Measurements from ENCODE around the gene AKT2. TPM values are rescaled to one million over a fixed set of nuclear protein-coding genes. Genes with fewer than 3 reads are reported as not detected.

AKT2 gene
- total RNA-seq, 1 experiment from 2014 or later = 141 TPM

DNA sequence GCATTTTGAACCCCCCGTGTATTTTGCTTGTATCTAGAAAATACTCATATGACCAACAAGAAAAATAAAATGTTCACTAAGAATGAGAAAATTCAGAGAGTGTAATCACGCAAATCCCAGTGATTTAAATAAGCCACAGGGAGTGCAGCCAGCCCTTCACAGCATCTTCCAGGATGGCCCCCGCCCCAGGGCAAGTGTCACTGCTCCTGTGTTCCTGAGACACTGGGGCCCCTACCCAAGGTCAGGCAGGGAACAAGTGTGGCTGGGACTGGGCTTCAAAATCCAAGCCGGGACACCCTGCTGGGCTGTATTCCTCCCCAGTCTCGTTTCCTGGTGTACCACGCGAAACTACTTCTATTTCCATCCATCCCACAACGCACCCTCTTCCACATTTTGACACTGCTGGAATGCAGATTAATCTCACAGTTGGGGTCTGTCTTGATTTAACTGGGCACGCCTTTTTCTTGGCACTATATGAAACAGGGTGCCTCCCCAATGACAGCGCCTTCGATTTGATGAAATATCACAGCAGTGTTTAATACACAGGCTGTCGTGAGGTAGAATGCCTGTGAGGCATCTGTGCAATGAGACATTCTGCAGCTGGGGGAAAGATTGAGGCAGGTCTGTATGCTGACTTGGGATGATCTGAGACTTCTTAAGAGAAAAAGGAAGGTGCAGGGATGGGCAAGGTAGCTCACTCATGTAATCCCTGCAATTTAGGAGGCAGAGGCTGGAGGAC lies 40.4 kb downstream of the AKT2 start:
- CTCF ChIA-PET = no interaction called here
- BruUV-seq (replicated peaks) = no TSS peak
- H3K9me2 ChIP-seq (ENCODE audit: insufficient read depth) = no peaks in the 10 kb centered on the region
- H3K36me3 ChIP-seq (ENCODE audit: control insufficient read depth in 1 of 2, insufficient read depth in 2 of 2, low read length in 2 of 2) = peaks cover 0 to 7% of the 10 kb centered on the region in 2 experiments; a peak in 2 of 4 replicates
- H4K20me1 ChIP-seq (ENCODE audit: insufficient read depth) = no peaks in the 10 kb centered on the region
- no peak overlapping the region for H3K27ac ChIP-seq (ENCODE audit: low read depth, low read length)
- RAD21 ChIA-PET (ENCODE audit: low non-redundant PET in 1 of 2, low total read pairs in 2 of 2, uncharacterized antibody in 2 of 2, unreplicated experiment in 2 of 2) = no interaction called here
- no peak overlapping the region for H2AFZ ChIP-seq (ENCODE audit: low read depth, low read length, poor library complexity, severe bottlenecking)
- H3K4me3 ChIP-seq (replicated peaks in 1 of 2; ENCODE audit: low read depth in 1 of 2, low read length in 2 of 2) = no peak overlapping the region
- no peaks in the 10 kb centered on the region for H3K9me3 ChIP-seq (ENCODE audit: control insufficient read depth in 1 of 2, insufficient read depth in 1 of 2, low read depth in 1 of 2, low read length in 2 of 2)
- H3K79me2 ChIP-seq (ENCODE audit: insufficient read depth, low read length) = peaks cover 16% of the 10 kb centered on the region; the same call in 1 of the 2 replicates
- H3K4me2 ChIP-seq (ENCODE audit: low read length) = no peak overlapping the region
- intact Hi-C loops (cut with micrococcal nuclease) = no loop called here
- DNase-seq (ENCODE audit: low read depth, low spot score) (no peak), ATAC-seq (no peak)
- POLR2A ChIA-PET = no interaction called here
- H3K4me1 ChIP-seq (ENCODE audit: control insufficient read depth in 1 of 2, insufficient read depth in 2 of 2, low read length in 2 of 2) = no peaks in the 10 kb centered on the region
- H3K27me3 ChIP-seq (ENCODE audit: insufficient read depth, low read length) = no peaks in the 10 kb centered on the region
- no peak overlapping the region for H3K9ac ChIP-seq (ENCODE audit: low read length)
- TF ChIP-seq SIN3A (IDR thresholded peaks at IDR 0.05; ENCODE audit: low read depth) (no peak), ZFX (IDR thresholded peaks at IDR 0.05) (no peak), CTCF (IDR thresholded peaks at IDR 0.05 in 2 of 3, conservative IDR thresholded peaks at IDR 0.05 in 1 of 3; ENCODE audit: borderline replicate concordance in 1 of 3, insufficient read depth in 1 of 3, low read depth in 2 of 3, low read length in 2 of 3) (no peak), RAD21 (IDR thresholded peaks at IDR 0.05; ENCODE audit: low read depth) (no peak), SRF (IDR thresholded peaks at IDR 0.05; ENCODE audit: low read depth) (no peak), EZH2 (IDR thresholded peaks at IDR 0.05) (no peak), POLR2A (IDR thresholded peaks at IDR 0.05; ENCODE audit: borderline replicate concordance, extremely low read depth, insufficient read depth, insufficient read length) (no peak)
- TF ChIP-seq, protein P1, sequence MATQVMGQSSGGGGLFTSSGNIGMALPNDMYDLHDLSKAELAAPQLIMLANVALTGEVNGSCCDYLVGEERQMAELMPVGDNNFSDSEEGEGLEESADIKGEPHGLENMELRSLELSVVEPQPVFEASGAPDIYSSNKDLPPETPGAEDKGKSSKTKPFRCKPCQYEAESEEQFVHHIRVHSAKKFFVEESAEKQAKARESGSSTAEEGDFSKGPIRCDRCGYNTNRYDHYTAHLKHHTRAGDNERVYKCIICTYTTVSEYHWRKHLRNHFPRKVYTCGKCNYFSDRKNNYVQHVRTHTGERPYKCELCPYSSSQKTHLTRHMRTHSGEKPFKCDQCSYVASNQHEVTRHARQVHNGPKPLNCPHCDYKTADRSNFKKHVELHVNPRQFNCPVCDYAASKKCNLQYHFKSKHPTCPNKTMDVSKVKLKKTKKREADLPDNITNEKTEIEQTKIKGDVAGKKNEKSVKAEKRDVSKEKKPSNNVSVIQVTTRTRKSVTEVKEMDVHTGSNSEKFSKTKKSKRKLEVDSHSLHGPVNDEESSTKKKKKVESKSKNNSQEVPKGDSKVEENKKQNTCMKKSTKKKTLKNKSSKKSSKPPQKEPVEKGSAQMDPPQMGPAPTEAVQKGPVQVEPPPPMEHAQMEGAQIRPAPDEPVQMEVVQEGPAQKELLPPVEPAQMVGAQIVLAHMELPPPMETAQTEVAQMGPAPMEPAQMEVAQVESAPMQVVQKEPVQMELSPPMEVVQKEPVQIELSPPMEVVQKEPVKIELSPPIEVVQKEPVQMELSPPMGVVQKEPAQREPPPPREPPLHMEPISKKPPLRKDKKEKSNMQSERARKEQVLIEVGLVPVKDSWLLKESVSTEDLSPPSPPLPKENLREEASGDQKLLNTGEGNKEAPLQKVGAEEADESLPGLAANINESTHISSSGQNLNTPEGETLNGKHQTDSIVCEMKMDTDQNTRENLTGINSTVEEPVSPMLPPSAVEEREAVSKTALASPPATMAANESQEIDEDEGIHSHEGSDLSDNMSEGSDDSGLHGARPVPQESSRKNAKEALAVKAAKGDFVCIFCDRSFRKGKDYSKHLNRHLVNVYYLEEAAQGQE (IDR thresholded peaks at IDR 0.05; ENCODE audit: low read depth) = no peak
- TF ChIP-seq, protein P2, sequence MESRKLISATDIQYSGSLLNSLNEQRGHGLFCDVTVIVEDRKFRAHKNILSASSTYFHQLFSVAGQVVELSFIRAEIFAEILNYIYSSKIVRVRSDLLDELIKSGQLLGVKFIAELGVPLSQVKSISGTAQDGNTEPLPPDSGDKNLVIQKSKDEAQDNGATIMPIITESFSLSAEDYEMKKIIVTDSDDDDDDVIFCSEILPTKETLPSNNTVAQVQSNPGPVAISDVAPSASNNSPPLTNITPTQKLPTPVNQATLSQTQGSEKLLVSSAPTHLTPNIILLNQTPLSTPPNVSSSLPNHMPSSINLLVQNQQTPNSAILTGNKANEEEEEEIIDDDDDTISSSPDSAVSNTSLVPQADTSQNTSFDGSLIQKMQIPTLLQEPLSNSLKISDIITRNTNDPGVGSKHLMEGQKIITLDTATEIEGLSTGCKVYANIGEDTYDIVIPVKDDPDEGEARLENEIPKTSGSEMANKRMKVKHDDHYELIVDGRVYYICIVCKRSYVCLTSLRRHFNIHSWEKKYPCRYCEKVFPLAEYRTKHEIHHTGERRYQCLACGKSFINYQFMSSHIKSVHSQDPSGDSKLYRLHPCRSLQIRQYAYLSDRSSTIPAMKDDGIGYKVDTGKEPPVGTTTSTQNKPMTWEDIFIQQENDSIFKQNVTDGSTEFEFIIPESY (IDR thresholded peaks at IDR 0.05; ENCODE audit: extremely low read depth, insufficient replicate concordance, low read length) = no peak
